ENCODE measurements around the gene RNF44.

Gene RNF44

GRCh38 chr5:176534640-176535039, 2.6 kb downstream of the RNF44 start:
- DNase-seq = no peak

DNA sequence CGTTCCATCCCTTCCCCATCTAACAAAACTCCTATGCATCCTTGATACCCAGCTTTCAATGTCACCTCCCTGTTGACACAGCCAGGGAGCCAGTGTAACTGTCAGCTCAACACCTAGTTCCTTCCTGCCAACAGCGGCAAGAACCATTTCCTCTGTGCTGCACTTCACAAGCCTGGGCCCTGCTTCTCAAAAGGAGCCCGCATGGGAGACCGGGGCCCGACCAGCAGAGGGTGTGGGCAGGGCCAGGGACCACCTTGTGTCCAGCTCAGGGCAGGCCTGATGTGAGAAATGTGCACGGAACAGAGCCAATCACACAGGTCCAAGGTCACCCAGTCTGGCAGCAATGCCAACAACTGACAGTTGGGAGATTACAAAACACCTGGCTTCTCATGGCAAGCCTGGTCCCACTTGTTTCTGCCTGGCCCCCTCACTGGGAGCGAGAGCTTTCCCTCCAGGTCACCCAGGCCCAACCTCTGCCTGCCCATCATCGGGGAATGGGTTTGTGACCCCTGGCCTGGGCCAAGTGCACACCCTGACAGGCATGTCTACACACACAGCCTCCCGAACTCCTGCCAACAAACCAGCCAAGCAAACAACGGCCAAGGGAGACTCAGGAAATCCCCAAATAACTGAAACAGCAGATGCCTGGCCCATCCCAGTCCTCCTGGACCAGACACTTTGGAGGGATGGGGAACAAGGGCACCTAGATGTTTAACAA, 3.1 kb downstream of the RNF44 start:
- DNase-seq = no peak

GRCh38 chr5:176533390-176533789, 3.8 kb downstream of the RNF44 start:
- no peak for DNase-seq

DNA sequence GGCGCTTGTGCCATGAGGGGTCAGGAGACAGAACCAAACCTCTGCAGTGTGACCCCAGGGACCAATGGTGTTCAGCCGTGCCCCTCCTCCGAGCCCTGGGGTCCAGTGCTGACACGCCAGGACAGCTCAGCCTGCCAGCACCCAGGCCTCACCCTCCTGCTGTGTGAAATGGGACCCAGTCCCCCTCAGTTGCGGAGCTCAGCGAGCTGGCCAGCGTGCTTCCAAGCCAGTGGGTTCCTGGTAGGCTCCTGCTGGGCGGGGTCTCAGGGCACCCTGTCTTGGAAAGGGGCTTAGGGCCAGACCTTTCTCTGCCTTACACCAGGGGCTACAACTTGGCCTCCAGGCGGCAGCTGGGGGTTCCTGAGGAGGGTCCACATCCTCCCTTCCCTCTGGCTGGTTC, 4.4 kb downstream of the RNF44 start:
- DNase-seq = no peak

- no peak for DNase-seq
Measured at GRCh38 chr5:176531902-176532493, 5.2 kb downstream of the RNF44 start.

DNA sequence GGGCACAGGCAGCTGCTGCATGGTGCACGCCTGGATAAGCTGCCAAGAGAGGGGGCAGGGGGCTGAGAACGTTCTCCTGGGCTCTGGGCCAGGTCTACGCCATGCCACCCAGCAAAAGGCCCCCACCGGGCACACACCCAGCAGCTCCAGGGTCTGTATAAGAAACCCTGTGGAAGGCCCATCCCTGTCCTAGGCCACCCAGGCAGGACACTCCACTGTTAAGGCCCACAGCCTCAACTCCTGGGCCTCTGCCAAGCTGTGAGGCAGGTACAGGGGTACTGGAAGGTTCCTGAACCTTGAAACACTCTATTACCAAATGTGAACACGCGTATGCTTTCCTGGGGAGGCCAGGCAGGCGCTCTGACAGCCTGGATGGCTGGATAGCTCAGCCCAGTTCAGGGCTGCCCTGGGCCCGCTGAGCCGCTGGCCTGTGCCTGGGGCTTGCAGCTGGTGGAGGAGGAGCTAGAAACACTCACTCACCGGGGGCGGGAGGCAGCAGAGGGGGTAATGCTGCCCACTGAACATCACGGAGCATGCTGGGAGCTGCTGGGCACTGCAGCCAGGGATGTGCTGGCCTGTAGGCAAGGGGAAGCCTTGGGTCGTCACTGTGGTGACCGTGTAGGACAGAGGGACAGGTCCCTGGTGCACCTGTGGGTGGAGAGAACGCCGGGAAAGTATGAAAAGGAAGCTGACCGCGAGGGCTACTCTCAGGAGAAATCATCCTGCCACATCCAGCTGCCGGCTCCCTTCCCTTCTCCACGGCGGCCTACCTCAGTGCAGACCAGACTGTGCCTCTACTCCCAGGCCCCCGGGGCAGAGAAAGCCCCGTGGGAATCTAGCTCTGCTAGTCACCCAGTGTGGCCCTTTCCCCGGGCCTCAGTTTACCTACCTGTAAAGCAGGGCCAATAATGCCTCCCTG, 6.0 kb downstream of the RNF44 start:
- DNase-seq = no peak

DNA sequence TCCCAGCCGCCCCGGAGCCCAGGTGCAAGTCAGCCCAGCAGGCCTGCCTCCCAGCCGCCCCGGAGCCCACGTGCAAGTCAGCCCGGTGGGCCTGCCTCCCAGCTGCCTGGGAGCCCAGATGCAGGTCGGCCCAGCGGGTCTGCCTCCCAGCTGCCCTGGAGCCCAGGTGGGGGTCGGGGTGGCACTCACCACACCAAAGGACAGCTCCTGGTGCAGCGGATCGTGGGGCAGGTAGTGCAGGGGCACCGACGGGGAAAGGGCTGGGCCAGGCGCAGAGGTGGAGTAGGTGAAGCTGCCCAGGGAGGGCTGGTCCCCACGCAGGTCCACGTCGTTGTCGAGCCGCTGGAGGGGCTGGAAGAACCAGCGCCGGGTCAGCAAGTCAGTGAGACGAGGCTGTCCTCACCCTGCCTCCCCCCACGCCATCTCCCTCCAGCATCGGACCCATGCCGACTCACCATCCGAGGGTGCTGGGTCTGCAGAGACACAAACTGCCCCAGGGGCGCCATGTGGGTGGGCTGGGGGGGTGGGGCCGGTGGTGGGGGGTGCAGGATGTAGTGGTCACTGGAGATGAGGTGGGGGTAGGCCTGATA, 6.7 kb downstream of the RNF44 start:
- DNase-seq = no peak

- DNase-seq = no peak
Measured at GRCh38 chr5:176529741-176530141, 7.5 kb downstream of the RNF44 start.

- DNase-seq = no peak
Measured at GRCh38 chr5:176529116-176529740, 8.0 kb downstream of the RNF44 start.

DNA sequence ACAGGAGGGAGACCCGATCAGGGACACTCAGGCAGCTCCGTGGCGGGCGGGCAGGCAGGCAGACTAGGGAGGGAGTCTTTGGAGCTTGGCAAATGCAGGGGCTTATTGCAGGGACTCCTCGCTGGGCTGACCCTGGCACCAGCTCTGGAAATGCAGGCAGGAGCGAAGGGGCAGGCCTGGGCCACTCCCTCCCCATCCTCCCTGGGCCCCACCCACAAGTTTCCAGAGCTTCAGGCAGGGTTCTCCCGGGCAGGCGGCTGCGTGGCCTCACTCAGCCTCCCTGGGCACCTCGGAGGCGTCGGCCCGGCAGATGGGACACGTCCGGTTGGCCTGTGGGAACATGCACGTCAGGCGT, 8.5 kb downstream of the RNF44 start:
- DNase-seq = no peak

DNA sequence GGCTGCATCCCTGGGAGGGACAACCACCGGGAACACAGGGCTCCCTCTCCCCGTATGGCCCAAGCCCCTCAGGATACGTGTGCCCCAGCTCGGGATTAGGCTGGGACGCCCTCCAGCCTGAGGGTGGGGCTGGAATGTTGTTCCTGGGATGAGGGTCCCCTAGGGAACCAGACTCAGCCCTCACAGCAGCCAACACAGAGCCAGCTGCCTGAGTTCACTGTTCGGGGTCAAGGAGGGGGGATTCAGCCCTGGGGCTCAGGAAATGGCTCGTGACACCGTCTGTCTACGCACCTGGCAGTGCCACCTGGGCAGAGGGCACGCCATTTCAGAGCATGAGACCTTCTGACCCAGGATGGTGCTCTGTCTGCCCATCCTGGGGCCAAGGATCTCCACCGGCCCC, 8.9 kb downstream of the RNF44 start:
- DNase-seq = no peak

DNA sequence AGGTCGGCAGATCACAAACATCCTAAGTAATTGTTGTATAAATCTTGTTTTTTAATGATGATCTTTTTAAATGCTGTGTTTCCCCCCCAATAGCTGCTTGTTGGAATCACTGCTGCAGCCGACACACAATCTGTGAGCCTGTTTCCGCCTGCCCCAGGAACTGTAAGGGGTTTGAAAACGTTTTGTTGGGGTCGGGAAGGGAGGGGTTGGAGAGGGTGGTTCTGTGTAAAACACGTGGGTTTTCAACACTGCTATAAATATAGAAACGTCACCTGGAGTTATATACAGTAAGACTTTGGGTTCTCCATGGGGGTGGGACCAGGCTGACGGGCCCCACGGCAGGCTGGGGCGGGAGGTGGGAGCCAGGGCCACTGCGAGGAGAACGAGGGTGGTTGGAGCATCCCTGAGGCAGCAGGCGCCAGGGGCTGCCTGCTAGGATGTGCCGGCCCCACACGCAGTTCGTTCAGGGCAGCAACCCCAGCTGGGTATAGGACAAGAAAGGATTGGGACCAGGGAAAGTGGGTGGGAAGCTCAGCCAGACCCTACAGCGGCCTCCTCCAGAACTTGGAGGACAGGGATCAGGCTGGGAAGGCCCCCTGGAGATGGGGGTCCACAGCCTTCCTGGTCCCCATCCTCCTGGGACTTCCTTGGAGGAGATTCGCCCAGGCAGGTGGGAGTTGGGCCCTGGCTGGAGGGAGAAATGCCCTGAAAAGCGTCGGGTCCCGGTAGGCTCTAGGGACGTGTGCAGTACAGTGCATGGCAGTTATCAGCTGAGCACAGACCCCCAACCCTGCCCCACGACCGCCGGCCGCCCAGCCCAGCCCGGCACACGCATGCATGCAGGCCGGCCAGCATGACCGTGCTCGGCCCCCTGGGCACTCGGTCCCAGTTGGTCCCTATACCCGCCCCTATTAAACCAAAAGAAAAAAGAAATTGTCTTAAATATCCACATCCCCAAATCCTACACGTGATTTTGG, 9.7 kb downstream of the RNF44 start:
- no peak for DNase-seq

DNA sequence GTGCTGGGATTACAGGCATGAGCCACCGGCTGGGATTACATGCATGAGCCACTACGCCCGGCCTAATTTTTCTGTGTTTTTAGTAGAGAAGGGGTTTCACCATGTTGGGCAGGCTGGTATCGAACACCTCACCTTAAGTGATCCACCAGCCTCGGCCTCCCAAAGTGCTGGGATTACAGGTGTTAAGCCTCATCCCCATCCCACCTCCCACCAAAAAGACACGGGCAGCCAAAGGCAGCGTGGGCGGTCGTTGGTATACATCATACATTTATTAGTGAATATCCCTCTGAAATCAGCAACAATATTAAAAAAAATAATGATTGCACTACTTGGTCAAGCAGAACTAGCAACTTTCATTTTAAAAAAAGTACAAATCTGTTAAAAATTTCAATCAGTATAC, 10.7 kb downstream of the RNF44 start:
- no peak for DNase-seq

- no peak for DNase-seq
Measured at GRCh38 chr5:176525677-176526076, 11.5 kb downstream of the RNF44 start.

DNA sequence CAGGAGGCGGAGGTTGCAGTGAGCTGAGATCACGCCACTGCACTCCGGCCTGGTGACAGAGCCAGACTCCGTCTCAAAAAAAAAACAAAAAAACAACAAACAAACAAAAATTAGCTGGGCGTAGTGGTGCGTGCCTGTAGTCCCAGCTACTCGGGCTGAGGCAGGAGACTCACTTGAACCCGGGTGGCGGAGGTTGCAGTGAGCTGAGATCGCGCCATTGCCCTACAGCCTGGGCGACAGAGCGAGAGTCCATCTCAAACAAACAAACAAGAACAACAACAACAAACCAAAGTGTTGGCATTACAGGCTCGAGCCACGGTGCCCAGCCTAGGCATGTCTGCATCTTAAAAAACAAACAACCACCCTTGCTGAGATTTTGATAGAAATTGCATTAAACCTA, 12.2 kb downstream of the RNF44 start:
- DNase-seq = no peak

DNA sequence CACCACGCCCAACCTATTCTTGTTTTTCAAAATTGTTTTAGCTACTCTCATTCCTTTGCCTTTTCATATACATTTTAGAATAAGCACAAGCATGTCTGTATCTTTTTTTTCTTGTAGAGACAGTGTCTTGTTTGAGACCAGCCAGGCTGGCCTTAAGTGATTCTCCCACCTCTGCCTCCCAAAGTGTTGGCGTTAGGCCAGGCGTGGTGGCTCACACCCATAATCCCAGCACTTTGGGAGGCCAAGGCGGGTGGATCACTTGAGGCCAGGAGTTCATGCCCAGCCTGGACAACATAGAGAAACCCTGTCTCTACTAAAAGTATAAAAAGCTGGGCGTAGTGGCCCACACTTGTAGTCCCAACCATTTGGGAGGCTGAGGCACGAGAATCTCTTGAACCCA, 13.1 kb downstream of the RNF44 start:
- no peak for DNase-seq

GRCh38 chr5:176521699-176522263, 15.4 kb downstream of the RNF44 start:
- DNase-seq = no peak

DNA sequence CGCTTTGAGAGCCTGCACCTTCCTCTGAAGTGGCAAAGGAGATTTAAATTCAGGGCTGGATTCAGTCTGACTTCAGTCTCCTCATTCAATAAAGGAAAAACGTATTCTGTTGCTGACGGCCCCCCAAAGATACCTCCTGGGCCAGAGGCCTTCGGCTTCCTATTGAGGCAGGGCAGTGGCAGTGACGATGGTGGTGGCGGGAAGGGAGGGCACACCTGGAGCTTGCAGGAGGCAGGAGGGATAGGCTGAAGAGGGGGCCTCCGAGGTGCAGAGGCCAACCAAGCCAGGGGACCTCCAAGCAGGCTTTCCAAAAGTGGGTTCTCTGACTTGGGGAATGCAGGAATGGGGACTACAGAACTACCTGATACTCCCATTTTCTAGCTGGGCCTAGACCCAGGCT, 15.9 kb downstream of the RNF44 start:
- no peak for DNase-seq

DNA sequence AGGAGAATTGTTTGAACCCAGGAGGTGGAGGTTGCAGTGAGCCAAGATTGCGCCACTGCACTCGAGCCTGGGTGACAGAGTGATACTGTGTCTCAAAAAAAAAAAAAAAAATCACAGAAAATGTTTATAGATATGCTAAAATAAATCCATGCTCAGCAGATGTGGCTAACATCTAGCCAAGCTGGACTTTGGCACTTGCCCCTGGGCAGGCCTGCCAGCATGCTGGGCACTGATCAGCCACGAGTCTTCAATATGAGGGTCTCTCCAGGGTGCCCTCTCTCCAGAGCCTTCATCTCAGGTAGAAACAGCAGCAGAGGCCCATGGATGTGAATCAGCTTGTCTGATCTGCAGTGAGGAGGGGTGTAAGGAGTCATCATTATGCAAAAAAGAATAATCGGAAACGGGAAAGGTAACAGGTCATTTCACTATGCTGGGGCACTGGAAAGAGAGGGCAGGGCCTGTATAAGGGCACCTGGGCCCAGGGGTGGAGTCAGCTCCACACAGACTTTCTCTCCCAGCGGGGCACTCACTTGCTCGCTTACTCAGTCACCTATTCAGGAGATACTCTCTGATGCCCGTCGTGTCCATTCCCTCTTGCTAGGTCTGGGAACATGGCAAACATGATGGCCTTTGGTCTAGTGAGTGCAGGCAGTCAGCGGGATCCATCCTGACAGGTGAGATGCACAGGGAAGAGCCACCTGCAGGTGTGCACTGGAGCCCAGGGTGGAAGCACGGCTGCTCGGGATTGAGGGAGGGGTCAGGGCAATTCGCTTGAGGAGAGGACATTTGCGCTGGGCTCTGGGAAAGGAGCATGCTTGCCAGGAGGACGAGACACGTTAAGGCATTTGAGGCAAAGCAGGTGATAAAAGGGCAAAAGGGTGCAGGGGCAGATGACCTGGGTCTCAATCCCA, 17.1 kb downstream of the RNF44 start:
- DNase-seq = no peak

- DNase-seq = no peak
Measured at GRCh38 chr5:176517053-176517661, 20.0 kb downstream of the RNF44 start.

Measured in NCI-H2081 treated with DMSO at 0.1 percent for 48 hours (cell line).